ENCODE results near the gene HES5.

DNA sequence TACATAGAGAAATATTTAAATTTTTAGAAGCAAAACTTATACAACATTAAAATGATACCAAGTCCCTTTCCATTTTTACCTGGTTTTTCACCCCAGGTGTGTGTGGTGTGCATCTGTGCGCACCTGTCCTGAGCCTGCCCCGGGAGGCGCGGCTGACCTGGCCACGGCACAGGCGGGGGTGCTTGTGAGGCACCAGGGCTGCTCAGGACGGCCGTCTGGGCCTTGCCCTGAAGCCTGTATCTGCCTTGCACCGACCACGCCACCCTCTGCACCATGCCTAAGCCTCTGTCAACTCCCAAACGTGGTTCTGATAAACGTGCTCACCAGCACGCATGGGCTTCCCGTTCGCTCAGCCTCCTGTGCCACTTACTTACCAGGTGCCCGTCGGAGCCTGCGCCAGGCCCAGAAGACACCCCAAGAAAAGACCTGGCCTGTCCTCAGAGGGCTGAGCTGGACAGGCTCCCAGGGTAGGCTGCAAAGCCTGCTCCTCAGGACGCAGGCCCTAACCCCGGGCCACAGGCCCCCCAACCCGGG, 24.5 kb downstream of the HES5 start:
- TF ChIP-seq, protein P1, sequence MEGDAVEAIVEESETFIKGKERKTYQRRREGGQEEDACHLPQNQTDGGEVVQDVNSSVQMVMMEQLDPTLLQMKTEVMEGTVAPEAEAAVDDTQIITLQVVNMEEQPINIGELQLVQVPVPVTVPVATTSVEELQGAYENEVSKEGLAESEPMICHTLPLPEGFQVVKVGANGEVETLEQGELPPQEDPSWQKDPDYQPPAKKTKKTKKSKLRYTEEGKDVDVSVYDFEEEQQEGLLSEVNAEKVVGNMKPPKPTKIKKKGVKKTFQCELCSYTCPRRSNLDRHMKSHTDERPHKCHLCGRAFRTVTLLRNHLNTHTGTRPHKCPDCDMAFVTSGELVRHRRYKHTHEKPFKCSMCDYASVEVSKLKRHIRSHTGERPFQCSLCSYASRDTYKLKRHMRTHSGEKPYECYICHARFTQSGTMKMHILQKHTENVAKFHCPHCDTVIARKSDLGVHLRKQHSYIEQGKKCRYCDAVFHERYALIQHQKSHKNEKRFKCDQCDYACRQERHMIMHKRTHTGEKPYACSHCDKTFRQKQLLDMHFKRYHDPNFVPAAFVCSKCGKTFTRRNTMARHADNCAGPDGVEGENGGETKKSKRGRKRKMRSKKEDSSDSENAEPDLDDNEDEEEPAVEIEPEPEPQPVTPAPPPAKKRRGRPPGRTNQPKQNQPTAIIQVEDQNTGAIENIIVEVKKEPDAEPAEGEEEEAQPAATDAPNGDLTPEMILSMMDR (IDR thresholded peaks at IDR 0.05): no peak
- no peak for TF ChIP-seq POLR2A (IDR thresholded peaks at IDR 0.05)
